Kidney (tissue), 14 donors: ENCODE measurements around the gene XKR7. TPM values are rescaled to one million over a fixed set of nuclear protein-coding genes. Genes with fewer than 3 reads are reported as not detected.

Experiments used
- DNase-seq, 5 donors: peaks; one replicate each; pipeline ENCODE4 v3.0.0-alpha.2; 2013 to 2020
- FAIRE-seq: peaks from 2 replicates; lab custom pipeline; 2012; peaks lifted over from hg19 to GRCh38; lab: Jason Lieb, UNC
- H3K27ac ChIP-seq, 2 donors: one replicate each; pipeline ENCODE4 v1.7.0; 2013; ENCODE audit warnings: low read depth in 2 of 2, low read length in 2 of 2, inconsistent platforms in 1 of 2
- H3K27me3 ChIP-seq: one replicate; pipeline ENCODE4 v1.7.1; 2013; ENCODE audit warnings: low read length, inconsistent platforms; ENCODE audit not compliant: control insufficient read depth, insufficient read depth
- H3K36me3 ChIP-seq, 3 donors: one replicate each; pipeline versions ENCODE4 v1.7.0 to v1.7.1; 2013; ENCODE audit warnings: low read length in 3 of 3, control low read depth in 1 of 3, inconsistent platforms in 1 of 3; ENCODE audit not compliant: insufficient read depth in 3 of 3, control insufficient read depth in 2 of 3
- H3K4me1 ChIP-seq, 3 donors: one replicate each; pipeline versions ENCODE4 v1.7.0 to v1.7.1; 2013; ENCODE audit warnings: low read length in 3 of 3, inconsistent platforms in 1 of 3, low read depth in 1 of 3; ENCODE audit not compliant: control insufficient read depth in 2 of 3, insufficient read depth in 2 of 3
- H3K4me3 ChIP-seq, 3 donors: one replicate each; pipeline versions ENCODE4 v1.7.0 to v1.8.1; 2013; ENCODE audit warnings: low read length in 3 of 3, control low read depth in 1 of 3, inconsistent platforms in 1 of 3
- H3K9ac ChIP-seq, 3 donors: one replicate each; pipeline versions ENCODE4 v1.7.0 to v1.7.1; 2013; ENCODE audit warnings: low read length in 3 of 3, control low read depth in 1 of 3, inconsistent platforms in 1 of 3
- H3K9me3 ChIP-seq, 3 donors: one replicate each; pipeline versions ENCODE4 v1.7.0 to v1.7.1; 2013; ENCODE audit warnings: low read length in 3 of 3, control low read depth in 1 of 3, inconsistent platforms in 1 of 3; ENCODE audit not compliant: control insufficient read depth in 2 of 3, insufficient read depth in 1 of 3
- CTCF ChIP-seq: IDR thresholded peaks from 3 replicates; pipeline ENCODE4 v1.5.1; 2012; ENCODE audit warnings: mild to moderate bottlenecking, moderate library complexity, borderline replicate concordance; ENCODE audit not compliant: insufficient read depth; ENCODE audit errors: extremely low read depth
- intact Hi-C: fragments of 100-400 bp; cut with DNase I; formaldehyde crosslinking; loops from one replicate; pipeline ENCODE4 v1.11.1; 2022
- polyA plus RNA-seq: library from polyadenylated mRNA; stranded (reverse); fragments of 350-450 nt; fragmentation: Illumina TruSeq; extraction: RNeasy Lipid Tissue Mini Kit (QIAGEN cat#74804); gene quantifications from one replicate; pipeline ENCODE4 v1.2.3, GENCODE V29; 2014; ENCODE audit warnings: low read depth, low replicate concordance; ENCODE audit not compliant: insufficient read depth
- total RNA-seq: library from RNA; stranded (reverse); fragmentation: NEBNext Ultra II Directional; extraction: Animal tissue kit (Norgen Biotek cat#: 25700); gene quantifications from one replicate; pipeline ENCODE4 v1.2.1, GENCODE V29; 2021
- donor health status: control.
- donor health status: control.
- donor health status: control.
- donor health status: control.
- donor health status: control.
- donor health status: DM: yes; HTN: yes; CAD: no.
- donor health status: Normal renal cell carcinoma (clear cell type).

Gene XKR7
- total and polyA plus RNA-seq, 2 donors from 2014 or later: 0.06 TPM; not detected in 1

GRCh38 chr20:32051720-32052089, 83.8 kb downstream of the XKR7 start:
- Histone ChIP-seq H3K36me3 (no peaks in the 10 kb centered on the region), H3K27ac (no peak overlapping the region), H3K4me1 (no peaks in the 10 kb centered on the region), H3K4me3 (no peak overlapping the region), H3K27me3 (peaks cover 25% of the 10 kb centered on the region), H3K9ac (no peak overlapping the region), H3K9me3 (no peaks in the 10 kb centered on the region)
- FAIRE-seq: no peak
- intact Hi-C loops: no loop called here
- DNase-seq: no peak
- TF ChIP-seq CTCF: no peak

GRCh38 chr20:32052090-32052777, 84.3 kb downstream of the XKR7 start, which contains the start of gene HCK:
Gene HCK, plus strand, starts transcription at chr20:32052242.
- Histone ChIP-seq H3K27ac (no peak within 1 kb of the TSS), H3K4me1 (no peaks in the 10 kb centered on the region), H3K27me3 (peaks cover 25% of the 10 kb centered on the region), H3K4me3 (no peak within 1 kb of the TSS), H3K36me3 (no peaks in the 10 kb centered on the region), H3K9me3 (no peaks in the 10 kb centered on the region), H3K9ac (no peak within 1 kb of the TSS)
- intact Hi-C loops: no loop called here
- peak in 2 of 5 donors; percentile 28 to 34 for DNase-seq
- FAIRE-seq: no peak
- TF ChIP-seq CTCF: no peak

- peaks cover 25% of the 10 kb centered on the region for H3K27me3 ChIP-seq
- TF ChIP-seq CTCF: no peak
- H3K27ac ChIP-seq: no peak overlapping the region
- intact Hi-C loops: no loop called here
- FAIRE-seq (no peak), DNase-seq (peak in 2 of 5 donors; percentile 21 to 83)
- H3K9me3 ChIP-seq: no peaks in the 10 kb centered on the region
- no peaks in the 10 kb centered on the region for H3K4me1 ChIP-seq
- no peaks in the 10 kb centered on the region for H3K36me3 ChIP-seq
- no peak overlapping the region for H3K9ac ChIP-seq
- no peak overlapping the region for H3K4me3 ChIP-seq
These were observed 84.9 kb downstream of the XKR7 start for GRCh38 chr20:32052778-32053362.

Other genes starting within 250 kb of the XKR7 start
- gene BCL2L1, start 245.3 kb upstream of the XKR7 start, total RNA-seq: 139 TPM
- 132 TPM for gene BCL2L1, start 245.3 kb upstream of the XKR7 start, polyA plus RNA-seq
- 1.4 TPM for gene TPX2, start 228.9 kb upstream of the XKR7 start, total RNA-seq
- 0.47 TPM for gene TPX2, start 228.9 kb upstream of the XKR7 start, polyA plus RNA-seq
- not detected for gene MYLK2, start 148.8 kb upstream of the XKR7 start, total RNA-seq
- not detected for gene MYLK2, start 148.8 kb upstream of the XKR7 start, polyA plus RNA-seq
- gene FOXS1, start 122.5 kb upstream of the XKR7 start, total RNA-seq: 2.1 TPM
- gene FOXS1, start 122.5 kb upstream of the XKR7 start, polyA plus RNA-seq: 9.8 TPM
- 13.2 TPM for gene DUSP15, start 97.6 kb upstream of the XKR7 start, total RNA-seq
- 143 TPM for gene DUSP15, start 97.6 kb upstream of the XKR7 start, polyA plus RNA-seq
- gene TTLL9, start 97.5 kb upstream of the XKR7 start, total RNA-seq: 1.9 TPM
- 0.82 TPM for gene TTLL9, start 97.5 kb upstream of the XKR7 start, polyA plus RNA-seq
- 10.4 TPM for gene PDRG1, start 16.1 kb upstream of the XKR7 start, total RNA-seq
- 22.5 TPM for gene PDRG1, start 16.1 kb upstream of the XKR7 start, polyA plus RNA-seq
- 13.8 TPM for gene CCM2L, start 42.3 kb downstream of the XKR7 start, total RNA-seq
- 9.9 TPM for gene CCM2L, start 42.3 kb downstream of the XKR7 start, polyA plus RNA-seq
- gene HCK, start 84.1 kb downstream of the XKR7 start, total RNA-seq: 24.0 TPM
- gene HCK, start 84.1 kb downstream of the XKR7 start, polyA plus RNA-seq: 3.9 TPM
- 52.0 TPM for gene TM9SF4, start 141.6 kb downstream of the XKR7 start, total RNA-seq
- gene TM9SF4, start 141.6 kb downstream of the XKR7 start, polyA plus RNA-seq: 26.3 TPM
- gene PLAGL2, start 239.6 kb downstream of the XKR7 start, total RNA-seq: 9.2 TPM
- gene PLAGL2, start 239.6 kb downstream of the XKR7 start, polyA plus RNA-seq: 3.8 TPM
- gene POFUT1, start 239.7 kb downstream of the XKR7 start, total RNA-seq: 36.7 TPM
- 16.7 TPM for gene POFUT1, start 239.7 kb downstream of the XKR7 start, polyA plus RNA-seq